GM19467 (cell line): Measurements from ENCODE around the gene ASCC3.
"Not testable (repeated sequence)": the region's sequence is repeated elsewhere in the genome, so short reads cannot be mapped to it uniquely, and the experiment has no call there.

Source experiments
- ATAC-seq: cut with Tn5 transposase; IDR thresholded peaks from one replicate; pipeline ENCODE4 v1.9.1; 2021; ENCODE audit warnings: mild to moderate bottlenecking, moderate library complexity; ENCODE audit not compliant: unreplicated experiment

ASCC3 gene

GRCh38 chr6:100880853-100881706 is at the start of gene ASCC3:
Gene ASCC3 (minus strand): TSS chr6:100881329. CDS start chr6:100867997, 13,332 bp downstream.
- ATAC-seq: peak; percentile 98

GRCh38 chr6:100925749-100926148 is 44.6 kb upstream of the ASCC3 start:
- no peak for ATAC-seq

- no peak for ATAC-seq
These were observed 43.6 kb upstream of the ASCC3 start for GRCh38 chr6:100924534-100925227.

DNA sequence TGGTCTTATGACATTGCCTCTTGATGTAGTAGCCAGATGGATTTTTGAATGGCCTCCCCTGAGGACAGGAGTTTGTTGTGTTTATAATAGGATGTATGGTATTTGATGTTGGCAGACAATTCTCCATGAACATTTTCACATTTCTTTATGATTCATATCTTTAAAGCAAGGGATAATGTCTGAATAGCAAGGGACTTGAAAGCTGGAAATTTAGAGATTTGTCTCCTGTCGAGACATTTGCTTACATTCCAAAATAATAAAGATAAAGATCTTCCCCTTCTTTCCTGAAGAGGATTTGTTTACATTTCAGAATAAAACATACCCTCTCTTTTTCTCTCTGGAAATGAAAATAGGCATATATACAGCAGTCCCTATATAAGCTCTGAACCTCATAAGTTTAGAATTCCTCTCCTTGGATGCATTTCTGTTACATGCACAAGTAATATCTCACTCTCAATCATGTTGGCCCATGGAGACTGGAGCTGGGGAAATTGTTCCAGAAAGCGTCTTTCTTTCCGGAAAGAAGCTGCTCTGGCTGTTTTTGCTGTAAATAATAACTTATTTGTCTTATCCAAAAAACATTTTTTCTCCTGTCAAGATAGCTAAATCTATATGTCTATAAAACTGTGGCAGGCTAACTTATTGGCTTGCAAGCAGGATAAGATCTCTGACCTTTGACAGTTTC is 42.5 kb upstream of the ASCC3 start:
- no peak for ATAC-seq

DNA sequence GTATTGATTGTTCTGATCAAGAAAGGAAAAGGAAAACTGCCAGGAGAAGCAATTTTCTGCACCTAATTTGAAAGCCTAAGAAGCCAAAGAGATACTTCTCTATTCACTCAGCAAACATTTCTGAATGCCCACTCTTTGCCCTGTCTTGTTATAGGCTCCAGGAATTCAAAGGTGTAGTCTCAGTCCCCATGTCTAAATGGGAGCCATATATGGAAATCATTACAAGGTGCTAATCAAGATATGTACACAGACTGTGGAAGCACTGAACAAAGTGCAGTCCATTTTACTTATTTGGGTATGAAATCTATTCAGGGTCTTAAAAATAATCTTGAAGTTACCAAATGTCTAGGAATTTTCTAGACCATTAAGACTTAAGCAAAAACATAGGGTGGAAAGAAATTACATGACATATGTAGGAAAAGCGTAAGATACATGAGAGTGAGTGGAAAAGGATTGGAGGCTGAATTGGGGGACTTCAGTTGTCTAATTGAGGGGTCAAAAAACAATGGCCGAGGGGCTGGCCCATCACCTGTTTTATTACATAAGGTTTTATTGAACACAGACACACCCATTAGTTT is 39.0 kb upstream of the ASCC3 start:
- no peak for ATAC-seq

- no peak for ATAC-seq
These were observed 37.0 kb upstream of the ASCC3 start for GRCh38 chr6:100918152-100918551.

DNA sequence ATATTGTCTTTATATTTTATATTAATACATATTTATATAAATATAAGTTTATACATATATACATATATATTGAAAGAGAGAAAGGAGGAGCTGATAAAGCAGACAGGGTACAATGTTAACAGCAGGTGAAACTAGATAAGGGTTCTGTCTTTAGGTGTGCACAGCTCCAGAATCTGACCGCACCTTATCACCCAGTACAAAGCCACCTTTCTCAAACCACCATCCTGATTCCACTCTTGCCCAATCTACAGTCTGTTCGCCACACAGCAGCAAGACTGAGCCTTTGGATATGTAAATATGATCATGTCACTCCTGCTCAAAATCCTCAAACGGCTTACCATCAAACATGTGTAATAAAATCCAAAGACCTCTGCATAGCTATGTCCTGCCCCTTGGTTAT is 34.7 kb upstream of the ASCC3 start:
- ATAC-seq: no peak

GRCh38 chr6:100913400-100914276 is 32.5 kb upstream of the ASCC3 start:
- no peak for ATAC-seq

DNA sequence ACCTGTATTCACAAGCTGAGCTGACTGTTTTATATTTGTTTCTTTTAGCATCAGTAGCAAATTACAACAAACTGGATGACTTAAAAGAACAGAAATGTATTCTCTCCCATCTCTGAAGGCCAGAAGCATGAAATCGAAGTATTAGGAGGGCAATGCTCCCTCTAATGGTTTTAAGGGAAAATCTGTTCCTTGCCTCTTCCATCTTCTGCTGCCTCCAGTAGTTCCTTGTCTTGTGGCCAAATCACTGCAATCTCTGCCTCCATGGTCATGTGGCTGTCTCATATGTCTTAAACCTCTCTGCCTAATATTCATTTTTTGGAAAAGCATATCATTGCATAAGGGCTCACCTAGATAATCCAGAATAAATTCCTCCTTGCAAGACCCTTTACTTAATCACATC is 25.2 kb upstream of the ASCC3 start:
- no peak for ATAC-seq

- no peak for ATAC-seq
These were observed 23.9 kb upstream of the ASCC3 start for GRCh38 chr6:100905067-100905466.

GRCh38 chr6:100904316-100904715 is 23.2 kb upstream of the ASCC3 start:
- no peak for ATAC-seq

- ATAC-seq: no peak
These were observed 20.5 kb upstream of the ASCC3 start for GRCh38 chr6:100901582-100901981.

DNA sequence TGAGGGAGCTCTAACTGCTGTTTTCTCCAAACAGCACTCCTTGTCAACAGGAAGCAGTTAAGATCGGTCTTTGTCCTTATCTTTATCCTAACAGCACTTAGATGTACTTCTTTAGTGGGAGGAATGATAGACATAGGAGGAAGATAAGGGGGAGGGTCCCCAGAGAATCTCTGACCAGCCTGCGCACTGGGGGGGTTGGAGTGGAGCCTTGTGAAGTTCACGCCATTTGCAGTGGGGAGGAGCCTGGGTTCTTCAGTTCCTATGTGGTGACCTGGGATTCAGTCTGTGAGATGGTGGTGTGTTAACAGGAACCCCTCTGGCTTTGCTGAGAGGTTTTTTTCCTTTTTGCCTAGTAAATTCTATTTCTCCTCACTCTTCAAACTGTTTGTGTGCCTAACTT is 18.1 kb upstream of the ASCC3 start:
- ATAC-seq: no peak

DNA sequence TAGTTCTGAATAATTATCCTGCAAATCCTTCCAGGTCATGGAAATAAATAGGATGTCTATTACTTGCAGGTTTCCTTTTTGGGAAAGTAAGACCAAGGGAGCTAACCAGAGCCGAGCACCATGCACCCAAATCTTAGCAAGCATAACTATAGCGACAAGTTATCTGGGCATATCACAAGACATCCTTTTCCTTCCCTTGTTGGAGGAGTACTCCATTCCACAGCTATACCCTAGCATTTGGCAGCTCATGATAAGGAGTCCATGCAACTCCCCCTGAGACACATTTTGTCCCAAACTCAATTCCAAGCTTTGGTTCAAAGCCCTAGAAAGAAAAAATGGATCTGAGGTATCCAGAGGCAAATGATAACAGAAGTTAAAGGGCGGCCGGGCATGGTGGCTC is 16.5 kb upstream of the ASCC3 start:
- ATAC-seq: no peak

DNA sequence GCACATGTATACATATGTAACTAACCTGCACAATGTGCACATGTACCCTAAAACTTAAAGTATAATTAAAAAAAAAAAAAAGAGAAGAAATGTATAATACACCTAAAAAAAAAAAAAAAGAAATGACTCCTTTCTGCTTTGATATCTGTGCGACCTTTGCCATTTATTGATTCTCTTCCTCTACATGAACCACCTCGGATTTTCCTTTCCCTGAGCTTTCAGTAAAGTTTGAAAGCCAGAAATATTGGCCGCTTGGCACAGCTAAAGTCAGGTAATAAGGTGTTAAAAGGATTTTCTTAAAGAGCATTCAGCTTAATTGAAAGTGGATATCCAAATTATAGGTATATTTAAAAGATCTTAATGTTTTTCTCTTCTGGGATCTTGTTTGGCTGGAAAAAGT is 12.6 kb upstream of the ASCC3 start:
- no peak for ATAC-seq

DNA sequence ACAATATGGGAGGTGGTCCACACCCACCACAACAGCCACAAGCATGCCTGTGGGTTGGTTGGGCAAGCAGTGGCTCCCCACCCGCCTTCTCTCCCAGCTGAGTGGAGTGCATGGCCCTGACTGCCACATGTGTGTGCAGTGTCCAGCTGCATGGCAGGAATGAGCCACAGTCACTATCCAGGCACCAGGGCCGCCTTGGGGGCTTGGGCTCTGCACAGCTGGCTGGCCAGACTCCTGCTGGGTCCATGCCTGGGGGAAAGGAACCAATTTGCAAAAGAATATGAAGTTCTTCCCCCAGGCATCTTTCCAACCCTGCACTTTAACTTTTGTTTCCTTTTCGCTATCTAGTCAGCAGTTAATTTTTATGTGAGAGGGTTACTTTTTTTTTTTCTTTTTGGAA is 11.6 kb upstream of the ASCC3 start:
- no peak for ATAC-seq

- ATAC-seq: no peak
These were observed 11.0 kb upstream of the ASCC3 start for GRCh38 chr6:100892116-100892515.

- ATAC-seq: no peak
These were observed 9.9 kb upstream of the ASCC3 start for GRCh38 chr6:100891079-100891478.

DNA sequence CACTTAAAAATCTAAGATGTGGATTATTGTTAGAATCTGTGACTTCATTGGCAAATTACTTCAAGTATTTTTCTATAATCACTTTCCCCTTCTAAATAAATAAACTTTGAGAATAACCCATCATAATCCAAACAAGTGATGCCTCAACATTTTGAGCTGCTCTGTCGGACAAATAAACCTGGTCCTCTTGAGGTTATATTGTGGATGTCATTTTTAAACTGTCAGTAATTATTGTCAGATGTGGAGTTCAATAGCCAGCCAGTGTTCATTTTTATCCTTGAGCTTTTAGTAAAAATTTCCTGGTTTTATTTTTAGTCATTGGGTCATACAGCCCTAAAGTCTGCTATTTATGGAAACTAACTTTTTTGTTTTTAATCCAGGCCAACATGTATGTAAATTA is 9.5 kb upstream of the ASCC3 start:
- ATAC-seq: not testable (repeated sequence)

DNA sequence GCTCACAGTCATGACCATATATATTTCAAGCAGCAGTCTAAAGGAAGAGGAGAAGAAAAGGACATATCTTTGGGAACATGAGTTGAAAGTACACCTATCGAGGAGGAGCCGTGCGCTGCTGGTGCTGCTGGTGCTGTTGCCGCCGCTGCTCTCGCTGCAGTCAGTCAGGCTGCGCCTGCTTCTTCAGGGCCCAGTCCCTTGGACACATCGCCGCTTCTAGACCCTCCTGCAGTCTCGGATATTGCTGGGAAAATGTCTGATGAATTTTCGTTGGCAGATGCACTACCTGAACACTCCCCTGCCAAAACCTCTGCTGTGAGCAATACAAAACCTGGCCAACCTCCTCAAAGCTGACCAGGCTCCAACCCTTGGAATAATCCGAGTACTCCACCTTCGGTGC is 8.2 kb upstream of the ASCC3 start:
- ATAC-seq: no peak
